ENCODE data around the gene MCM9. TPM values are rescaled to one million over a fixed set of nuclear protein-coding genes. Genes with fewer than 3 reads are reported as not detected.

Gene MCM9
- total RNA-seq, 1 donor from 2014 or later = 10.1 TPM

- no peaks in the 10 kb centered on the region for H4K20me1 ChIP-seq (ENCODE audit: insufficient read depth, low read length)
- H3K9ac ChIP-seq (ENCODE audit: low read length) = no peak overlapping the region
- Mint-ChIP-seq H3K27ac (ENCODE audit: unreplicated experiment) (no peak overlapping the region), H3K36me3 (ENCODE audit: low read depth, unreplicated experiment) (peaks cover 11% of the 10 kb centered on the region), H3K4me1 (ENCODE audit: low read depth, unreplicated experiment) (peaks cover 15% of the 10 kb centered on the region), H3K9me3 (ENCODE audit: unreplicated experiment) (no peaks in the 10 kb centered on the region), H3K27me3 (ENCODE audit: low read depth, unreplicated experiment) (no peaks in the 10 kb centered on the region), H3K4me3 (ENCODE audit: unreplicated experiment) (no peak overlapping the region)
- DNase-seq (ENCODE audit: low read depth) (no peak), FAIRE-seq (no peak)
- no peak overlapping the region for H3K27ac ChIP-seq (ENCODE audit: low read depth, low read length)
- TF ChIP-seq EZH2 (IDR thresholded peaks at IDR 0.05; ENCODE audit: insufficient read depth, low read length) = no peak
- TF ChIP-seq, protein P1, sequence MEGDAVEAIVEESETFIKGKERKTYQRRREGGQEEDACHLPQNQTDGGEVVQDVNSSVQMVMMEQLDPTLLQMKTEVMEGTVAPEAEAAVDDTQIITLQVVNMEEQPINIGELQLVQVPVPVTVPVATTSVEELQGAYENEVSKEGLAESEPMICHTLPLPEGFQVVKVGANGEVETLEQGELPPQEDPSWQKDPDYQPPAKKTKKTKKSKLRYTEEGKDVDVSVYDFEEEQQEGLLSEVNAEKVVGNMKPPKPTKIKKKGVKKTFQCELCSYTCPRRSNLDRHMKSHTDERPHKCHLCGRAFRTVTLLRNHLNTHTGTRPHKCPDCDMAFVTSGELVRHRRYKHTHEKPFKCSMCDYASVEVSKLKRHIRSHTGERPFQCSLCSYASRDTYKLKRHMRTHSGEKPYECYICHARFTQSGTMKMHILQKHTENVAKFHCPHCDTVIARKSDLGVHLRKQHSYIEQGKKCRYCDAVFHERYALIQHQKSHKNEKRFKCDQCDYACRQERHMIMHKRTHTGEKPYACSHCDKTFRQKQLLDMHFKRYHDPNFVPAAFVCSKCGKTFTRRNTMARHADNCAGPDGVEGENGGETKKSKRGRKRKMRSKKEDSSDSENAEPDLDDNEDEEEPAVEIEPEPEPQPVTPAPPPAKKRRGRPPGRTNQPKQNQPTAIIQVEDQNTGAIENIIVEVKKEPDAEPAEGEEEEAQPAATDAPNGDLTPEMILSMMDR (IDR thresholded peaks at IDR 0.05; ENCODE audit: insufficient read depth, low read depth, low read length) = no peak
- no peak overlapping the region for H3K4me2 ChIP-seq (ENCODE audit: low read length)
- H3K4me3 ChIP-seq (ENCODE audit: insufficient read depth, low read depth, low read length) = no peak overlapping the region
- H3K4me1 ChIP-seq (ENCODE audit: insufficient read depth, low read length) = no peaks in the 10 kb centered on the region
- no peaks in the 10 kb centered on the region for H3K79me2 ChIP-seq (ENCODE audit: insufficient read depth, low read length)
- H3K27me3 ChIP-seq (ENCODE audit: insufficient read depth, low read length) = no peaks in the 10 kb centered on the region
- peaks cover 9% of the 10 kb centered on the region for H3K36me3 ChIP-seq (ENCODE audit: insufficient read depth, low read length)
- no peak overlapping the region for H2AFZ ChIP-seq (ENCODE audit: low read depth, low read length)
- no peaks in the 10 kb centered on the region for H3K9me3 ChIP-seq (ENCODE audit: insufficient read depth, low read depth, low read length)
Observed at GRCh38 chr6:118914598-118914997, 20.4 kb downstream of the MCM9 start.

- TF ChIP-seq, protein P1 (IDR thresholded peaks at IDR 0.05; ENCODE audit: insufficient read depth, low read depth, low read length) = no peak
- no peak for TF ChIP-seq EZH2 (IDR thresholded peaks at IDR 0.05; ENCODE audit: insufficient read depth, low read length)
- H3K36me3 Mint-ChIP-seq (ENCODE audit: low read depth, unreplicated experiment) = peaks cover 11% of the 10 kb centered on the region
- H2AFZ ChIP-seq (ENCODE audit: low read depth, low read length) = no peak overlapping the region
- no peak overlapping the region for H3K4me3 ChIP-seq (ENCODE audit: insufficient read depth, low read depth, low read length)
- H3K79me2 ChIP-seq (ENCODE audit: insufficient read depth, low read length) = no peaks in the 10 kb centered on the region
- no peak overlapping the region for H3K27ac Mint-ChIP-seq (ENCODE audit: unreplicated experiment)
- H4K20me1 ChIP-seq (ENCODE audit: insufficient read depth, low read length) = no peaks in the 10 kb centered on the region
- H3K4me2 ChIP-seq (ENCODE audit: low read length) = no peak overlapping the region
- no peaks in the 10 kb centered on the region for H3K9me3 ChIP-seq (ENCODE audit: insufficient read depth, low read depth, low read length)
- H3K4me1 ChIP-seq (ENCODE audit: insufficient read depth, low read length) = peaks cover 2% of the 10 kb centered on the region
- no peaks in the 10 kb centered on the region for H3K27me3 Mint-ChIP-seq (ENCODE audit: low read depth, unreplicated experiment)
- FAIRE-seq (no peak), DNase-seq (ENCODE audit: low read depth) (no peak)
- H3K36me3 ChIP-seq (ENCODE audit: insufficient read depth, low read length) = peaks cover 12% of the 10 kb centered on the region
- H3K9me3 Mint-ChIP-seq (ENCODE audit: unreplicated experiment) = no peaks in the 10 kb centered on the region
- H3K9ac ChIP-seq (ENCODE audit: low read length) = no peak overlapping the region
- H3K4me3 Mint-ChIP-seq (ENCODE audit: unreplicated experiment) = no peak overlapping the region
- peaks cover 22% of the 10 kb centered on the region for H3K4me1 Mint-ChIP-seq (ENCODE audit: low read depth, unreplicated experiment)
- no peak overlapping the region for H3K27ac ChIP-seq (ENCODE audit: low read depth, low read length)
- H3K27me3 ChIP-seq (ENCODE audit: insufficient read depth, low read length) = no peaks in the 10 kb centered on the region
Observed at GRCh38 chr6:118913161-118913560, 21.8 kb downstream of the MCM9 start.

DNA sequence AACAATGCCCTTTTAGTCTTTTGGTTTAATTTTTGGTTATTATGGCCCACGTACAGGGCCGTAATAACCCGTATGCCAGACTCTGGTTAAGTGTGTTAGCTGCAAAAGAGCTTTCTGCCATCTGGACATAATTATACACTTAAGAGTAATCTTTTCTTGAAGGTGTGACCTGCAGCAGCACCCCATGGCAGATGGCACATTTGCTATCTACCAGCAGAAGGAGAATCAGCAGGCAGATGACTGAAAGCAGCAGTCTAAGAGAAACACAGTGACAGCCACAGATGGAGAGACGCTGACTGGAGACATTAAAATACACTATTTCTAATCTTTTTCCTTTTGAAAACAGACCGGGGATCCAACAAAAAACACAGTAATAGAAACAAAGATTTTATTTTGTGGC is 22.3 kb downstream of the MCM9 start:
- H3K27ac Mint-ChIP-seq (ENCODE audit: unreplicated experiment) = no peak overlapping the region
- H3K9me3 Mint-ChIP-seq (ENCODE audit: unreplicated experiment) = no peaks in the 10 kb centered on the region
- no peak overlapping the region for H3K4me3 ChIP-seq (ENCODE audit: insufficient read depth, low read depth, low read length)
- peaks cover 16% of the 10 kb centered on the region for H3K36me3 ChIP-seq (ENCODE audit: insufficient read depth, low read length)
- H3K4me2 ChIP-seq (ENCODE audit: low read length) = no peak overlapping the region
- DNase-seq (ENCODE audit: low read depth) = no peak
- peaks cover 11% of the 10 kb centered on the region for H3K36me3 Mint-ChIP-seq (ENCODE audit: low read depth, unreplicated experiment)
- no peaks in the 10 kb centered on the region for H3K27me3 ChIP-seq (ENCODE audit: insufficient read depth, low read length)
- H4K20me1 ChIP-seq (ENCODE audit: insufficient read depth, low read length) = no peaks in the 10 kb centered on the region
- peaks cover 21% of the 10 kb centered on the region for H3K4me1 Mint-ChIP-seq (ENCODE audit: low read depth, unreplicated experiment)
- H2AFZ ChIP-seq (ENCODE audit: low read depth, low read length) = no peak overlapping the region
- no peaks in the 10 kb centered on the region for H3K79me2 ChIP-seq (ENCODE audit: insufficient read depth, low read length)
- FAIRE-seq = no peak
- H3K4me3 Mint-ChIP-seq (ENCODE audit: unreplicated experiment) = no peak overlapping the region
- peaks cover 4% of the 10 kb centered on the region for H3K4me1 ChIP-seq (ENCODE audit: insufficient read depth, low read length)
- no peak overlapping the region for H3K9ac ChIP-seq (ENCODE audit: low read length)
- H3K27me3 Mint-ChIP-seq (ENCODE audit: low read depth, unreplicated experiment) = no peaks in the 10 kb centered on the region
- no peak for TF ChIP-seq EZH2 (IDR thresholded peaks at IDR 0.05; ENCODE audit: insufficient read depth, low read length)
- TF ChIP-seq, protein P1 (IDR thresholded peaks at IDR 0.05; ENCODE audit: insufficient read depth, low read depth, low read length) = no peak
- H3K9me3 ChIP-seq (ENCODE audit: insufficient read depth, low read depth, low read length) = no peaks in the 10 kb centered on the region
- no peak overlapping the region for H3K27ac ChIP-seq (ENCODE audit: low read depth, low read length)

Data from astrocyte (in vitro differentiated cells and primary cell).